B cell (primary cell): ENCODE data around the gene NOS2. TPM values are rescaled to one million over a fixed set of nuclear protein-coding genes. Genes with fewer than 3 reads are reported as not detected.

Source experiments
- ATAC-seq: fragments of 200-7000 bp; cut with Tn5 transposase; one replicate; pipeline ENCODE4 v1.10.0; 2021; ENCODE audit warnings: low read depth, mild to moderate bottlenecking, moderate number of reproducible peaks, moderate library complexity
- CTCF ChIA-PET: fragments of 350-600 bp; sonication (Branson Sonifier 250); formaldehyde crosslinking; loops from one replicate; lab custom pipeline; 2021; ENCODE audit warnings: antibody characterized with exemption, inconsistent platforms; lab: Charles Lee
- POLR2A ChIA-PET: fragments of 350-600 bp; sonication (Branson Sonifier 250); formaldehyde crosslinking; loops from one replicate; lab custom pipeline; 2021; ENCODE audit warnings: antibody characterized with exemption; lab: Charles Lee
- DNase-seq: peaks from one replicate; pipeline ENCODE4 v3.0.0; 2013
- H2AFZ ChIP-seq: 2 replicates; pipeline ENCODE4 v1.6.1; 2012; ENCODE audit warnings: mild to moderate bottlenecking, low read depth, low read length; ENCODE audit not compliant: insufficient read depth, poor library complexity, severe bottlenecking
- H3K27ac ChIP-seq, 2 donors: 1 replicate in 1 of 2; 2 replicates in 1 of 2; pipeline ENCODE4 v1.5.1; 2012 to 2013; ENCODE audit warnings: low read length in 2 of 2, mild to moderate bottlenecking in 2 of 2, moderate library complexity in 1 of 2
- H3K27me3 ChIP-seq, 4 experiments: fragments of 200-600 bp in 1 of 4; sonication (generic) in 1 of 4; replicated peaks in 1 of 4; 1 replicate in 2 of 4; 2 replicates in 2 of 4; pipeline versions ENCODE4 v1.6.1 to v1.7.0; 2013 to 2016; ENCODE audit warnings: low read length in 3 of 4, mild to moderate bottlenecking in 2 of 4, mixed read lengths in 1 of 4, moderate library complexity in 1 of 4; ENCODE audit not compliant: insufficient read depth in 4 of 4, control insufficient read depth in 3 of 4; ENCODE audit errors: control extremely low read depth in 1 of 4
- H3K36me3 ChIP-seq, 2 experiments: replicated peaks in 1 of 2; 1 replicate in 1 of 2; 2 replicates in 1 of 2; pipeline versions ENCODE4 v1.6.1 to v1.7.1; 2013; ENCODE audit warnings: low read length in 1 of 2; ENCODE audit not compliant: insufficient read depth in 2 of 2, control insufficient read depth in 1 of 2; ENCODE audit errors: control extremely low read depth in 1 of 2, extremely low read depth in 1 of 2
- H3K4me1 ChIP-seq, 2 donors: fragments of 200-600 bp in 1 of 2; sonication (generic) in 1 of 2; 1 replicate in 1 of 2; 2 replicates in 1 of 2; pipeline versions ENCODE4 v1.5.1 to v1.6.1; 2013 to 2017; ENCODE audit warnings: low read length in 2 of 2; ENCODE audit not compliant: control insufficient read depth in 2 of 2, insufficient read depth in 2 of 2
- H3K4me2 ChIP-seq: replicated peaks from 2 replicates; pipeline ENCODE3; 2012; ENCODE audit warnings: mild to moderate bottlenecking, low read depth, low read length; ENCODE audit not compliant: poor library complexity, severe bottlenecking
- H3K4me3 ChIP-seq, 5 experiments: fragments of 200-600 bp in 1 of 5; sonication (generic) in 1 of 5; 1 replicate in 3 of 5; 2 replicates in 2 of 5; pipeline versions ENCODE4 v1.5.1 to v1.7.0; 2011 to 2016; ENCODE audit warnings: low read length in 4 of 5, mild to moderate bottlenecking in 4 of 5, low read depth in 2 of 5, control low read depth in 1 of 5, moderate library complexity in 1 of 5; ENCODE audit not compliant: insufficient read depth in 1 of 5; ENCODE audit errors: control extremely low read depth in 1 of 5, extremely low read depth in 1 of 5
- H3K79me2 ChIP-seq: fragments of 200-600 bp; sonication (generic); one replicate; pipeline ENCODE4 v1.6.0; 2016; ENCODE audit warnings: low read length; ENCODE audit not compliant: control insufficient read depth, insufficient read depth
- H3K9ac ChIP-seq: fragments of 200-600 bp; sonication (generic); 2 replicates; pipeline ENCODE4 v1.6.1; 2017; ENCODE audit warnings: mild to moderate bottlenecking, low read length, moderate library complexity
- H3K9me3 ChIP-seq, 3 donors: one replicate each; pipeline versions ENCODE4 v1.6.1 to v1.7.1; 2013; ENCODE audit warnings: low read length in 2 of 3; ENCODE audit not compliant: control insufficient read depth in 2 of 3, insufficient read depth in 1 of 3; ENCODE audit errors: control extremely low read depth in 1 of 3
- H4K20me1 ChIP-seq: 2 replicates; pipeline ENCODE4 v1.6.0; 2012; ENCODE audit warnings: mild to moderate bottlenecking, low read length; ENCODE audit not compliant: insufficient read depth, control insufficient read depth, poor library complexity, severe bottlenecking
- H3K27ac Mint-ChIP-seq: one replicate; pipeline ENCODE4 v1.8.0; 2021; ENCODE audit warnings: mixed read lengths
- H3K27me3 Mint-ChIP-seq: one replicate; pipeline ENCODE4 v1.8.0; 2021; ENCODE audit warnings: mixed read lengths
- H3K4me1 Mint-ChIP-seq: one replicate; pipeline ENCODE4 v1.8.0; 2021; ENCODE audit warnings: mixed read lengths
- H3K4me3 Mint-ChIP-seq: one replicate; pipeline ENCODE4 v1.8.0; 2021; ENCODE audit warnings: mixed read lengths
- H3K9me3 Mint-ChIP-seq: one replicate; pipeline ENCODE4 v1.8.0; 2022; ENCODE audit warnings: mixed read lengths; ENCODE audit not compliant: insufficient read depth
- EZH2 ChIP-seq: IDR thresholded peaks from 2 replicates; pipeline ENCODE4 v1.6.1; 2012; ENCODE audit warnings: borderline replicate concordance, low read depth, mild to moderate bottlenecking, moderate library complexity, low read length; ENCODE audit not compliant: insufficient read depth, poor library complexity, severe bottlenecking
- WGBS: methylation state at CpG from one replicate; pipeline ENCODE4 v1.1.5; 2013; ENCODE audit warnings: missing lambda C conversion rate; ENCODE audit not compliant: insufficient coverage; 5-methylcytosine and 5-hydroxymethylcytosine counted together
- intact Hi-C: fragments of 100-400 bp; cut with micrococcal nuclease; formaldehyde crosslinking; loops from one replicate; pipeline ENCODE4 v1.10.0; 2022
- polyA plus RNA-seq: library from polyadenylated mRNA; depleted of rRNA; stranded (reverse); fragments of >200 nt; gene quantifications from 2 replicates; pipeline ENCODE4 v1.2.3, GENCODE V29; 2012
- total RNA-seq, 2 donors: library from RNA; stranded (reverse); fragments of 120-200 nt in 1 of 2; gene quantifications; 1 replicate in 1 of 2; 2 replicates in 1 of 2; pipeline versions ENCODE4 v1.2.3 to v1.2.4, GENCODE V29; 2013 to 2022
- TF ChIP-seq, protein P1 (sequence below): fragments of 200-600 bp; IDR thresholded peaks from one replicate; pipeline ENCODE4 v1.8.0; 2022; ENCODE audit warnings: antibody characterized with exemption, mild to moderate bottlenecking

Gene NOS2
- total and polyA plus RNA-seq, 2 donors (not counting 1 experiment from before 2014, with no cell fraction given), result 0.12 TPM

DNA sequence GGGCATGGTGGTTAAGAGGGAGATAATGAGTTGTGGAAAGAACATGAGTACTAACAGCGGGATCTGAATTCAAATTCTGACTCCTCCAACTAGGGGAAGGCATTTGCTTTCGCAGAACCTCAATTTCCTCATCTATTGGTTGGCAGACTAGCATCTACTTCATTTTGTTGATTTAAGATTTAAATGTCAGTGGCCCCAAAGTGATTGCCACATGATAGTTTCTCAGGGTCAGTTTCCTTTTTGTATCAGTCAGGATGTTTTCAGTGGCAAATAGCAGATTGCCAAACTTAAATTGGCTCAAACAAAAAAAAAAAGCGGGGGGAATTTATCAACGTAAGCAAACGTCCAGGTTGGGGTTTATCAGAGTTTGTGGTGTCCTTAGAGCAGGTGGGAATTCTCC is 25.1 kb upstream of the NOS2 start:
- POLR2A ChIA-PET, result no interaction called here

DNA sequence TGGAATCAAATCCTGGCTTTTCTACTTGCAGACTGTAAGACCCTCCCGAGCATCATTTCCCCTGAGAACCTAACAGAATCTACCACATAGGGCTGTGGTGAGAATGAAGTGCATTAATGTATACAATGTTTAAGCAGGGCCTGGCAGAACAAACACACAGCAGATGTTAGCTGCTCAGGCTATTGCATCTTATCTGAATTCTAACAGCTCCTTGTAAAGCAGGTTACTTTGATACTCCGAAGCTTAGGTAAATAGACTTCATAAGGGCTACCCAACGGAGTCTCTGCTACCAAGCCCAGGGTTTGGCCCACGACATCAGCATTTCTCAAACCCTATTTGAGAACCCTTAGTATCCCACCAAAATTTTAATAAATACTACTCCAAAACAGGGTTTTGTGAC is 24.4 kb upstream of the NOS2 start:
- Histone ChIP-seq H2AFZ (no peak overlapping the region), H3K4me2 (no peak overlapping the region), H4K20me1 (no peaks in the 10 kb centered on the region), H3K4me1 (no peaks in the 10 kb centered on the region), H3K36me3 (no peaks in the 10 kb centered on the region), H3K79me2 (no peaks in the 10 kb centered on the region), H3K27me3 (peaks cover 0 to 5% (median 3%) of the 10 kb centered on the region in 4 experiments), H3K27ac (no peak overlapping the region), H3K9ac (no peak overlapping the region), H3K9me3 (peaks cover 1 to 30% (median 8%) of the 10 kb centered on the region in 3 donors), H3K4me3 (no peak overlapping the region)
- H3K4me1 Mint-ChIP-seq, result no peaks in the 10 kb centered on the region
- no peak for DNase-seq
- peaks cover 7% of the 10 kb centered on the region for H3K9me3 Mint-ChIP-seq
- ChIA-PET CTCF (no interaction called here), POLR2A (no interaction called here)
- H3K27ac Mint-ChIP-seq, result no peak overlapping the region
- intact Hi-C loops, result no loop called here
- 100% methylated on average over 3 of the region's 4 CpGs for WGBS
- ATAC-seq, result no peak
- H3K27me3 Mint-ChIP-seq, result peaks cover 26% of the 10 kb centered on the region
- no peak overlapping the region for H3K4me3 Mint-ChIP-seq
- TF ChIP-seq EZH2, result no peak
- TF ChIP-seq, protein P1, sequence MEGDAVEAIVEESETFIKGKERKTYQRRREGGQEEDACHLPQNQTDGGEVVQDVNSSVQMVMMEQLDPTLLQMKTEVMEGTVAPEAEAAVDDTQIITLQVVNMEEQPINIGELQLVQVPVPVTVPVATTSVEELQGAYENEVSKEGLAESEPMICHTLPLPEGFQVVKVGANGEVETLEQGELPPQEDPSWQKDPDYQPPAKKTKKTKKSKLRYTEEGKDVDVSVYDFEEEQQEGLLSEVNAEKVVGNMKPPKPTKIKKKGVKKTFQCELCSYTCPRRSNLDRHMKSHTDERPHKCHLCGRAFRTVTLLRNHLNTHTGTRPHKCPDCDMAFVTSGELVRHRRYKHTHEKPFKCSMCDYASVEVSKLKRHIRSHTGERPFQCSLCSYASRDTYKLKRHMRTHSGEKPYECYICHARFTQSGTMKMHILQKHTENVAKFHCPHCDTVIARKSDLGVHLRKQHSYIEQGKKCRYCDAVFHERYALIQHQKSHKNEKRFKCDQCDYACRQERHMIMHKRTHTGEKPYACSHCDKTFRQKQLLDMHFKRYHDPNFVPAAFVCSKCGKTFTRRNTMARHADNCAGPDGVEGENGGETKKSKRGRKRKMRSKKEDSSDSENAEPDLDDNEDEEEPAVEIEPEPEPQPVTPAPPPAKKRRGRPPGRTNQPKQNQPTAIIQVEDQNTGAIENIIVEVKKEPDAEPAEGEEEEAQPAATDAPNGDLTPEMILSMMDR, result no peak

More for the DNA sequence above, 25.1 kb upstream of the NOS2 start:
- intact Hi-C loops, result no loop called here
- Histone ChIP-seq H3K27me3 (peaks cover 0 to 5% (median 3%) of the 10 kb centered on the region in 4 experiments), H3K4me1 (no peaks in the 10 kb centered on the region), H3K9ac (no peak overlapping the region), H3K4me2 (no peak overlapping the region), H3K4me3 (no peak overlapping the region), H4K20me1 (no peaks in the 10 kb centered on the region), H3K27ac (no peak overlapping the region), H3K36me3 (no peaks in the 10 kb centered on the region), H3K79me2 (no peaks in the 10 kb centered on the region), H2AFZ (no peak overlapping the region), H3K9me3 (peaks cover 1 to 30% (median 8%) of the 10 kb centered on the region in 3 donors)
- H3K4me3 Mint-ChIP-seq, result no peak overlapping the region
- TF ChIP-seq EZH2, result no peak
- TF ChIP-seq, protein P1, result no peak
- ATAC-seq (no peak), DNase-seq (no peak)
- H3K4me1 Mint-ChIP-seq, result no peaks in the 10 kb centered on the region
- CTCF ChIA-PET, result no interaction called here
- peaks cover 7% of the 10 kb centered on the region for H3K9me3 Mint-ChIP-seq
- H3K27me3 Mint-ChIP-seq, result peaks cover 26% of the 10 kb centered on the region
- no peak overlapping the region for H3K27ac Mint-ChIP-seq
- 80% methylated on average over 1 of the region's 5 CpGs for WGBS
